ENCODE data around the gene ITGB3BP.
A peak's percentile ranks its signal among the peaks of the same experiment; 100 is the strongest.

ITGB3BP gene

DNA sequence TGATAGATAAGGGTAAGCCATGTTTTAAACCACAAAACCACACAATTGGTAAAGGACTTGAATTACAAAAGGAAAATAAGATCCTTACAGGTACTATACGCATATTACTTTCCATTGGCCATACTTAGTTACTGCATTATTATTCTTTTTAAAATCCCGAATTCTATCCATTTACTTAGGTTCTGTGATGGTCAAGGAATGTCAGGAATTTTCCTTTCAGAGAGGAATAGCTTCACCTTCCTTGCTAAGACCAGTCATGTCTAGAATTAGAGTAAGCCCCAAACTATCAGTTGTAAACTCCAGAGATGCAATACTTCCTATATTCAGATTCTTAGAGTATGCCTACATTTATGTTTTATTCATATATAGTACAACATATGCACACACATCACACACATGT is 14.0 kb upstream of the ITGB3BP start:
- H3K4me3 ChIP-seq (replicated peaks; ENCODE audit: low read depth, low read length), result no peak overlapping the region
- no peak for DNase-seq (ENCODE audit: extremely low read depth, low read depth)
- TF ChIP-seq, protein P1, sequence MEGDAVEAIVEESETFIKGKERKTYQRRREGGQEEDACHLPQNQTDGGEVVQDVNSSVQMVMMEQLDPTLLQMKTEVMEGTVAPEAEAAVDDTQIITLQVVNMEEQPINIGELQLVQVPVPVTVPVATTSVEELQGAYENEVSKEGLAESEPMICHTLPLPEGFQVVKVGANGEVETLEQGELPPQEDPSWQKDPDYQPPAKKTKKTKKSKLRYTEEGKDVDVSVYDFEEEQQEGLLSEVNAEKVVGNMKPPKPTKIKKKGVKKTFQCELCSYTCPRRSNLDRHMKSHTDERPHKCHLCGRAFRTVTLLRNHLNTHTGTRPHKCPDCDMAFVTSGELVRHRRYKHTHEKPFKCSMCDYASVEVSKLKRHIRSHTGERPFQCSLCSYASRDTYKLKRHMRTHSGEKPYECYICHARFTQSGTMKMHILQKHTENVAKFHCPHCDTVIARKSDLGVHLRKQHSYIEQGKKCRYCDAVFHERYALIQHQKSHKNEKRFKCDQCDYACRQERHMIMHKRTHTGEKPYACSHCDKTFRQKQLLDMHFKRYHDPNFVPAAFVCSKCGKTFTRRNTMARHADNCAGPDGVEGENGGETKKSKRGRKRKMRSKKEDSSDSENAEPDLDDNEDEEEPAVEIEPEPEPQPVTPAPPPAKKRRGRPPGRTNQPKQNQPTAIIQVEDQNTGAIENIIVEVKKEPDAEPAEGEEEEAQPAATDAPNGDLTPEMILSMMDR (IDR thresholded peaks at IDR 0.05; ENCODE audit: low read depth, low read length, missing control alignments), result no peak

DNA sequence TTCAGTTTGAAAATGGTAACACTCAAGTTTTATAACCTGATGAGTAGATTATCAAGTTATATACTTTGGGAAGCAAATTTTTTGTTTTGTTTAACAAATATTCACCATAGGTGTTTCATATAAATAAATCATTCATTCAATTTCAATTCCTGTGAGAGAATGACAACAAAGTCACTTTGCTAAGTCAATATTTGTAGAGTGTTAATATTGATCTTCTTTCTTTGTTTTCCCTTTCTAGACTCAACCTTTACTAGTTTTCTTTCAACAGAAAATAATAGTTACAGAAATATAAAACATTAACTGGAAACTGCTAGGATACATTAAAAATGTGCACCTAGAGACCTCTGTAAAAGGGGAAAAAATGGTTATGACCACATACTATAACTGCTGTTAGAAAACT is 11.4 kb upstream of the ITGB3BP start:
- TF ChIP-seq, protein P1 (IDR thresholded peaks at IDR 0.05; ENCODE audit: low read depth, low read length, missing control alignments), result no peak
- DNase-seq (ENCODE audit: extremely low read depth, low read depth), result no peak
- no peak overlapping the region for H3K4me3 ChIP-seq (replicated peaks; ENCODE audit: low read depth, low read length)

DNA sequence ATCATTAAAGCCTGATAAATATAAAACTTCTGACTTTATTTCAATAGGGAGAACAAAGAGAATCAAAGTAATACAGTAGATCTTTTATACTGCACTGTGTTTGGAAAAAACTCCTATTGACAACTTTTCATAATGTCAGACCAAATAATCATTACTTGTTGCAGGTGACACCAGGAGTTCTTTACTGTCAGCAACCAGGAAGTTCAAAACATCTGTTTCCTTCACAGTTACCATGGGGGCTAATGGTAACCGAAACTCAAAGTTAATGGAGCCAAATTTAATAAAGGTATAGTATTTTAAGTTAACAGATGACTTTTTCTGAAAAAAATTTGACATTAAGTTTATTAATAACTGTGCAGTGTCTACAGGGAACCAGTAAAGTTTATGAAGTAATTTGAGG is 10.9 kb upstream of the ITGB3BP start:
- DNase-seq (ENCODE audit: extremely low read depth, low read depth), result no peak
- H3K4me3 ChIP-seq (replicated peaks; ENCODE audit: low read depth, low read length), result no peak overlapping the region
- TF ChIP-seq, protein P1 (IDR thresholded peaks at IDR 0.05; ENCODE audit: low read depth, low read length, missing control alignments), result no peak

DNA sequence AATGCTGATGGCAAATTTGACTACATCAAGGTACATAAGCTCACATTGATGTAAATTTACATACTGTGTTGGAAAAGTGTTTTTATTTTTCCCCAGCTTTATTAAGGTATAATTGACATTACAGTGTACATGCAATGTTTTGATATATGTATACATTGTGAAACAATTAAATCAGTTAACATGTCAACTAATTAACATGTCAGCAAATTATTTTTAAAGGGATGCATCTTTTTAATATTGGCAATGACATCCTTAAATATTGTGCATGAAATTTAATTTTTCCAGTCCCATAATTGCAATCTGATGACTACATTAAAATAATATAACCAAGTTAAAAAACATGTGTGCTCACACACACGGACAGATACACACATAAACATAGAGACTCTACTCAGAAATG is 9.7 kb upstream of the ITGB3BP start:
- TF ChIP-seq, protein P1 (IDR thresholded peaks at IDR 0.05; ENCODE audit: low read depth, low read length, missing control alignments), result no peak
- DNase-seq (ENCODE audit: extremely low read depth, low read depth), result no peak
- H3K4me3 ChIP-seq (replicated peaks; ENCODE audit: low read depth, low read length), result no peak overlapping the region

DNA sequence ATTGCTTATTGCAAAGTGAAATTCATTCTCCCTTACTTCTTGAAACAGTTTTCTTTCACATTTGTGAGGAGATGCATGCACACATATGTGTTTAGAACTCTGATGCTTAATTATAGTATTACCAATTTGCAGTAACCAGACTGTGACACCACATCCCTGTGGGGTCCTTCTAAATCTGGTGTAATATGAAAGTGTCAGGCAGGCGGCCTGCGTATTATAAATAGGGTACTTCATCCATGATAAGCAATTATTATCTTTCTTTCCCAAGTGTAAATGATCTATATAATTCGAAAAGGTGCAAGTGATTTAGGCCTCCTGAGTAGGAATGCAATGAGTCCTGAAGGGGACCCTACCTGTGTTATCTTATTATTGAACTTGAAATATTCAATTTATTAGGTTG is 1.2 kb upstream of the ITGB3BP start:
- TF ChIP-seq, protein P1 (IDR thresholded peaks at IDR 0.05; ENCODE audit: low read depth, low read length, missing control alignments), result no peak
- DNase-seq (ENCODE audit: extremely low read depth, low read depth), result no peak
- H3K4me3 ChIP-seq (replicated peaks; ENCODE audit: low read depth, low read length), result peak overlapping the region; percentile 76

DNA sequence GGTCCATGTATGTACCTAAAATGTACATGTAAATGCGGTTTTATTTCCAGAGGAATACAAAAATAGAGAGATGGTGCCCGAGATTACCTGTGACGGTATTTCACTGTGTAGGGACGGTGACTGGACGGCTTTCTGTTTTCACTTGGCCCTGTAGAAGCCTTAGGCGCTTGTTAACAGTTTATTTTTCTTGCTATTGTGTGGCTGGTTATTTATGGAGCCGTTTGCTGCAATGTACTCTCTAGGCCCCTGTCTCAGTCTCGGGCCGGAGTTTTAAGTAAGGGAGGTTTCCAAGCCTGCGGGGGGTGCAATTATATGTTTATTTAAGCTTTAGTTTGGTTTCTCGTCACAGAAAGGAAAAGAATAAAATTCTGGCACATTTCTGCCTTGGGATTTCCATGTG is 713 bp upstream of the ITGB3BP start:
- DNase-seq (ENCODE audit: extremely low read depth, low read depth), result no peak
- H3K4me3 ChIP-seq (replicated peaks; ENCODE audit: low read depth, low read length), result peak overlapping the region; percentile 76
- TF ChIP-seq, protein P1 (IDR thresholded peaks at IDR 0.05; ENCODE audit: low read depth, low read length, missing control alignments), result no peak

DNA sequence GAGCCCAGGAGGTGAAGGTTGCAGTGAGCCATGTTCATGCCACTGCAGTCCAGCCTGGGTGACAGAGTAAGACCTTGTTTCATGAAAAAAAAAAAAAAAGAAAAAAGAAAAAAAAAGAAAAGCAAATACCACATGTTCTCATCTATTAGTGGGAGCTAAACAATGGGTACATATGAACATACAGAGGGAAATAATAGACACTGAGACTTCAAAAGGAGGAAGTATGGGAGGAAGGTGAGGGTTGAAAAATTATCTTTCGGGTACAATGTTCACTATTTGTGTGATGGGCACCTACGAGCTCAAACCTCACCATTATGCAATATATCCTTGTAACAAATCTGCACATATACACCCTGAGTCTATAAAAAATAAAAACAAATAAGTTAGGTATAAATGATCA is 6.4 kb downstream of the ITGB3BP start:
- no peak overlapping the region for H3K4me3 ChIP-seq (replicated peaks; ENCODE audit: low read depth, low read length)
- TF ChIP-seq, protein P1 (IDR thresholded peaks at IDR 0.05; ENCODE audit: low read depth, low read length, missing control alignments), result no peak
- no peak for DNase-seq (ENCODE audit: extremely low read depth, low read depth)

All from HFF-Myc (cell line).